NCI-H1694 (cell line): ENCODE results near the gene HS3ST2.
"Not testable (repeated sequence)": the region's sequence is repeated elsewhere in the genome, so short reads cannot be mapped to it uniquely, and the experiment has no call there.

Experiments
- DNase-seq: peaks from one replicate; lab custom pipeline; 2025; lab: John Stamatoyannopoulos, UW

Gene HS3ST2

GRCh38 chr16:22878955-22879354 lies 65.0 kb downstream of the HS3ST2 start:
- DNase-seq: no peak

- no peak for DNase-seq
Measured at GRCh38 chr16:22879466-22879865, 65.5 kb downstream of the HS3ST2 start.

- DNase-seq: no peak
Measured at GRCh38 chr16:22882981-22883380, 69.0 kb downstream of the HS3ST2 start.

GRCh38 chr16:22885951-22886350 lies 72.0 kb downstream of the HS3ST2 start:
- DNase-seq: no peak

GRCh38 chr16:22886927-22887326 lies 73.0 kb downstream of the HS3ST2 start:
- no peak for DNase-seq

GRCh38 chr16:22887445-22887844 lies 73.5 kb downstream of the HS3ST2 start:
- no peak for DNase-seq

- DNase-seq: no peak
Measured at GRCh38 chr16:22888791-22889190, 74.8 kb downstream of the HS3ST2 start.

GRCh38 chr16:22890976-22891375 lies 77.0 kb downstream of the HS3ST2 start:
- no peak for DNase-seq

GRCh38 chr16:22897184-22897583 lies 83.2 kb downstream of the HS3ST2 start:
- DNase-seq: no peak

- no peak for DNase-seq
Measured at GRCh38 chr16:22898131-22898530, 84.2 kb downstream of the HS3ST2 start.

GRCh38 chr16:22898874-22899348 lies 84.9 kb downstream of the HS3ST2 start:
- peak; percentile 29 for DNase-seq

GRCh38 chr16:22899567-22899966 lies 85.6 kb downstream of the HS3ST2 start:
- DNase-seq: not testable (repeated sequence)

GRCh38 chr16:22900863-22901262 lies 86.9 kb downstream of the HS3ST2 start:
- no peak for DNase-seq

- no peak for DNase-seq
Measured at GRCh38 chr16:22901563-22901962, 87.6 kb downstream of the HS3ST2 start.

GRCh38 chr16:22903716-22904115 lies 89.8 kb downstream of the HS3ST2 start:
- DNase-seq: no peak

GRCh38 chr16:22912654-22913053 lies 98.7 kb downstream of the HS3ST2 start:
- no peak for DNase-seq

GRCh38 chr16:22915003-22915402 lies 101.0 kb downstream of the HS3ST2 start:
- DNase-seq: no peak

- no peak for DNase-seq
Measured at GRCh38 chr16:22923491-22923890, 109.5 kb downstream of the HS3ST2 start.

GRCh38 chr16:22924492-22924891 lies 110.5 kb downstream of the HS3ST2 start:
- DNase-seq: no peak

- no peak for DNase-seq
Measured at GRCh38 chr16:22926105-22926751, 112.3 kb downstream of the HS3ST2 start.

- no peak for DNase-seq
Measured at GRCh38 chr16:22927306-22927705, 113.3 kb downstream of the HS3ST2 start.

- DNase-seq: no peak
Measured at GRCh38 chr16:22928882-22929435, 115.0 kb downstream of the HS3ST2 start.

- DNase-seq: no peak
Measured at GRCh38 chr16:22929461-22929860, 115.5 kb downstream of the HS3ST2 start.
